ENCODE measurements around the gene KCTD17. TPM values are rescaled to one million over a fixed set of nuclear protein-coding genes. Genes with fewer than 3 reads are reported as not detected.

The KCTD17 gene
- total RNA-seq, 2 experiments from 2014 or later, result 32.2 to 40.3 TPM

DNA sequence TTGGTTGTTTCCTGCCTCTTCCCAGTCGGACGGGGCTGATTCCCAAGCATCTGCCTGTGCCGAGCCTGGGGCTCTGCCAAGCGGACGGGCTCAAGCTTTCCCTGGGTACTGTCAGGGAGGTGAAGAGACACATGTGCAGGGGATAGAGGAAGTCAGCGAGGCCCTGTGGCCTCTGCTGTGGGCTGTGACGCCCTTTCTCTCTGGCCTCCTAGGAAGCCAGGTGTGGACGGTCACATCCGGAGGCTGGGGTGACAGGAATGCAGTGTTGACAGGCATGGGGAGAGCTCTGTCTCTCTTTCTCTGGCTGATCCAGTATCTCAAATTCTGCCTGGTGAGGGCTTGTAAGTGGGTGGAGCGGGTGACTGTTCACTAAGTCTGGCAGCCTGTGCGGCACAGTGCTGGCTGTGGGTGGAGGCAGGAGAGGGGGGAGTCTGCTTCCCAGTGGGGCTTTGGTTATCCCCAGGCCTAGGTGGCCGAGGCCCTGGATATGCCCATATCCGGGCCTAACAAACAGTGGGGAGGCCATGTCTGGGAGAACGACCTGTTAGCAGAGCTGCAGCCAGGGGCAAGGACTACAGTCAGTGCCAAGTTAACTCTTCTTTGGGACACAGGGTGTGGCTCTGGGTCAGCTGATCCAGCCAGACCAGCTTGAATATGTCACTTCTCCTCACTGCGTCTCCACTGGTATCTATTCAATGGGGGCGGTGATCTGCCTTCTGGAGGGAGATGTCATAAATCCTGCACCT, 1.9 kb downstream of the KCTD17 start:
- ChIA-PET POLR2A (no interaction called here), CTCF (no interaction called here)

DNA sequence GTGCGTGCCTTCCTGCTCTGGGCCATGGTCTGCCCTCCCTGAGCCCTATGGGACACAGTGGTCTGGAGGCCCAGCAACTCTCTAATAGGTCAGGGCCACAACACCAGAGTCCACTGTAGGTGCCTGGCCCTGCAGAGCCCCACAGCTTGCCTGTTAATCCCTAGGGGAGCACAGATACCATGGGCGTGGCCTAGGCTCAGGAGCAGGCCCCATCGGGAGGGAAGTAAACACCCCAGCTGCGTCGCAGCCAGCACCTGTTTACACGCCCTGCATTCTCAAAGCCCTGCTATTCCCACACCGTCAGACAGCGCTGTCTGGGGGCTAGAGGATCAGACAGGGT, 2.5 kb downstream of the KCTD17 start:
- CTCF ChIA-PET, result no interaction called here
- POLR2A ChIA-PET, result no interaction called here

DNA sequence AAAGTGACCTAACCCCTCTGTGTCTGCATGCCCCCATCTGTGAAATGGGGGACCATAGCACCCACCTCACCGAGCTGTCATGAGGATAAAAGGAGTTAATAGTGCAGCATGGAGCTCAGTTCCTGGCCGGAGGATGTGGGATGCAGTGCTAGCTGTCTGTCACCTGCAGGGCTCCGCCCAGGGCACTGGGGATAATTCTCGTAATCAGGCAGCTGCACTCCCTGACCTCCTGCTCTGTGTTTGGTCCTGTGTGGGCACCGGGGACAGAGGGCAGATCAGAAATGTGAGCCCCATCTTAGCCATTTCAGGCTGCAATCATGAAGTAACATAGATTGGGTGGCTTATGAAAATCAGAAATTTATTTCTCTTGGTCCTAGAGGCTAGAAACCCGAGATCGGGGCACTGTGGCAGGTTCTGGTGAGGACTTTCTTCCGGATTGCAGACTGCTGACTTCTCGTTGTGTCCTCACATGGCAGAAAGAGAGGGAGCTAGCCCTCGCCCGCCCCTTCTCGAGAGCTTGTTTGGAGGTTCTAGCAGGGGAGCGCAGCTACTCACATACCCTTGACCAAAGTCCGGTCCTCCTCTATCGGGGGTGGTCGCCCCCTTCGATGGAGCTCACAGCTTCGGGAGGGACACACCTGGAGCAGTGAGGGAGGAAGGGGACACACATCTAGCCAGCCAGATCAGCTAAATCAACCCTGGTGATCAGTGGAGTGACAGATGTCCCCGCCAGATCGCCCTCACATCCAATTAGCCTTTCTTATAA, 3.2 kb downstream of the KCTD17 start:
- POLR2A ChIA-PET, result no interaction called here

DNA sequence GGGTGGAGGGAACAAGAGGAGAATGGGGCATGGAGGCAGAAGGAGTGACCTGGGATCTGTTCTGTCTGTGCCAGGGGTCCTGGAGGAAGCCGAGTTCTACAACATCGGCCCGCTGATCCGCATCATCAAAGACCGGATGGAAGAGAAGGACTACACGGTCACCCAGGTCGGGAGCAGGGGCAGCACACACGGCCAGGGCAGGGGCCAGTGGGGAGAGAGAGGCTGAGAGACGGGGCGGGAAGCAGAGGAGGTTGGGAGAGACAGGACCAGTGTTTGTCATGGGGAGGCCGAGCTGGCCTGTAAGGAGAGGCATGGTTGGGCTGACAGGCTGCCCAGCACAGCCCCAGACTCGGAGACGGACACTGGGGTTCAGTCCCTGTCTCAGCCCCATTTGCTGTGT, 4.7 kb downstream of the KCTD17 start:
- ChIA-PET POLR2A (no interaction called here), CTCF (interaction anchor here (1.7 kb wide), 1 partner anchor 143 kb away, joined by 6 read pairs; no protein-coding TSS in a partner anchor)

More for the DNA sequence above, 3.2 kb downstream of the KCTD17 start:
- CTCF ChIA-PET, result interaction anchor here (0.6 to 1.7 kb wide), 3 partner anchors 10 to 168 kb away, joined by 3 to 6 read pairs (median 5); no protein-coding TSS in a partner anchor

DNA sequence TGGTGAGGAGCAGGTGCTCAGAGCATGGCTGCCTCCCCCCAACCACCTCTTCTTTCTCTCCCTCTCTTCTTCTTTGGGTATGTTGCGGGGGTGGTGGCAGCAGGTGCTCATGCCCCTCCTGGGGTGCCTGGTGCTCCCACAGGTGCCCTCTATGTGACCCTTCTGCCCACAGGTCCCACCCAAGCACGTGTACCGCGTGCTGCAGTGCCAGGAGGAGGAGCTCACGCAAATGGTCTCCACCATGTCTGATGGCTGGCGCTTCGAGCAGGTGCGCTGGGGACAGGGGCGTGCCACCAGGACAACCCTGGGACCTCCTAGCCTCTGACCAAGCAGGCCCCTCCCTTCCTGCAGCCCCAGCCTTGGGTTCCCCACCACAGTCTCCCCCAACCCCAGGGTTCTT, 5.7 kb downstream of the KCTD17 start:
- POLR2A ChIA-PET, result no interaction called here
- CTCF ChIA-PET, result no interaction called here

DNA sequence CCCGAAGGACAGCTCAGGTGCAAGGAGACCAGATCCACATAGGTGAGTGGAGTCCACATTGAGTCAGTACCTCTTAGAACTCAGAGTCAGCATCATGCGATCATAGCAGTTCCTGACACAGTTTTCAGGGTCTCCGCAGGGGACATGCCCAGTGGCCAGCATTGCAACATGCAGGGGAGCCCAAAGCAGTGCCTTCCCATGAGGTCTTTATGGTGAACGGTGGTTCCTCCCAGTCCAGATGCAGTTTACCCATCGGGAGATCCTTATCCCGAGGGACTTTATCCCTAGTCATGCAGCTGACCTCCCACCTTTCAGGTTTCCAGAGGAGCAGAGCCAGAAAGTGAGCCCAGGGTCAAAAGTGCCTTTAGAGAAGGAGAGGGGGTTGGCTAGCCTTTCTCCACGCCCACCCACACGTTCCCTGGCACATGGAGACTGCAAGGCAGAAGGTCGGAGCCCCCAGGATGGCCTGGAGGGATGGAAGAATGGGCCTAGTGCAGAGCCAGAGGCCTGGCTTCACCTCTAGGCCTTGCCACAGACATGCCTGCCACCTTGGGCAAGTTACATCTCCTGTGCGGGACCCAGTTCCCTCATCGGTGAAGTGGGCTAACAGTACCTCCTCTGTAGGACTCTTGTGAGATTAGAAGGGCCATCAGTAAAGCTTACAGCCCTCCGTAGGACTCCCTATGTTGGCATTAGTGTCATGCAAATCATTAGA, 6.4 kb downstream of the KCTD17 start:
- ChIA-PET POLR2A (no interaction called here), CTCF (no interaction called here)

DNA sequence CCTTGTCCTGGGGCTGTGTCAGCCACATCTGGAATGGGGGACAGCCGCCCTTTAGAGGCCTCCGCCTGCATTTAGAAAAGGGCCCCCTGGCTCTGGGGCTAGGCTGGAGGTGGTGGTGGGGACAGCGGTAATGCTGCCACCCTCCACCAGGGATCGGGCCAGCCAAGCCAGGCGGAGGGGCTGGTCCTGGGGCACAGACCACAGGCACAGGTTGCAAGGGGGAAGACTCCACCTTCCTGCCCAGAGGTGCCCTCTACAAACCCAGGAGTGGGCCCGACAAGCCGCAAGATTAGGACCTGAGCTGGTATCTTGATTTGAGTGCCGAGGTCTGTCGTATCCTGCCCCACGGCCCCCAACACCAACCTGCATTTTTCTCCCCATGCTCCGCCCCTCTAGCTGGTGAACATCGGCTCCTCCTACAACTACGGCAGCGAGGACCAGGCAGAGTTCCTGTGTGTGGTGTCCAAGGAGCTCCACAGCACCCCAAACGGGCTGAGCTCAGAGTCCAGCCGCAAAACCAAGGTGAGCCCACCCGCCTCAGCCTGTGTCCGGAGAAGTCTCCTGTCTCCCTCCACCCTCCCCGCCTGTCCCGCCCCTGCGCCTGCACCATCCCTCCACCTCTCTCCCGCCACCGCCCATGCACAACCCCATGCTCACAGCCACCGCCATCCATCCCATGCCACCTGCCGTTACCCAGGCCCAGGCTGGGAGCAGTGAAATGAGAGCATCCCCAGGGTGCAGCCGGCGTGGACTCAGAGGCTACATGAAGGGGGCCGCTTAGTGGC, 7.6 kb downstream of the KCTD17 start:
- POLR2A ChIA-PET, result no interaction called here
- CTCF ChIA-PET, result no interaction called here

DNA sequence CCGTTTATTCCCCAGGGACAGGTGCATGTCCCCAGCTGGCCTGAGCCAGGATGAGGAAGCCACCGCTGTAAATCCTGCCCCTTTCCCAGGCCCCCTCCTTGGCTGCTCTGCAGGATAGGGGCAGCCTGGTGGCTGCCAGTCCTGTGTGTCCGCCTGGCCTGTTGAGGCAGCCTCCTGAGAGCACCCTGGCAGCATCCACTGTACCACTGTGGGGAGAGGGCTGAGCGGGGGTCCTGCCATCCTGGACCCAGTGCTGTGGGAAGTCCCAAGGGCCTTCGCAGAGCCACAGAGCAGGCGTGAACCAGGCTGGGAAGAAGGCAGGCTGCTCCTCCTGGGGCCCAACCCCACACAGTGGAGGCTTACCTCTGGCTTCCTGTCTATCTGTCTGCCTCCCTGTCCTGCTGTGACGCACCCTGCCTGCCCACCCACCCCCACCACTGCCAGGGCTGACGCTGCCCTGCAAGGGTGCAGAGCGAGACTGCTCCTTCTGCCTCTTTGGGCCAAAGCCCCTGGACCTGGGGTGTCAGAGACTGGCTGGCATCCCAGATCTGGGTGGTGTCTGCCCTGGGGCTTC, 8.4 kb downstream of the KCTD17 start:
- CTCF ChIA-PET, result interaction anchor here (0.8 to 1.9 kb wide), 3 partner anchors 8 to 104 kb away, joined by 3 to 10 read pairs (median 4); partner anchors contain the start of gene KCTD17
- POLR2A ChIA-PET, result interaction anchor here (1.2 kb wide), 1 partner anchor 139 kb away, joined by 3 read pairs; no protein-coding TSS in a partner anchor

DNA sequence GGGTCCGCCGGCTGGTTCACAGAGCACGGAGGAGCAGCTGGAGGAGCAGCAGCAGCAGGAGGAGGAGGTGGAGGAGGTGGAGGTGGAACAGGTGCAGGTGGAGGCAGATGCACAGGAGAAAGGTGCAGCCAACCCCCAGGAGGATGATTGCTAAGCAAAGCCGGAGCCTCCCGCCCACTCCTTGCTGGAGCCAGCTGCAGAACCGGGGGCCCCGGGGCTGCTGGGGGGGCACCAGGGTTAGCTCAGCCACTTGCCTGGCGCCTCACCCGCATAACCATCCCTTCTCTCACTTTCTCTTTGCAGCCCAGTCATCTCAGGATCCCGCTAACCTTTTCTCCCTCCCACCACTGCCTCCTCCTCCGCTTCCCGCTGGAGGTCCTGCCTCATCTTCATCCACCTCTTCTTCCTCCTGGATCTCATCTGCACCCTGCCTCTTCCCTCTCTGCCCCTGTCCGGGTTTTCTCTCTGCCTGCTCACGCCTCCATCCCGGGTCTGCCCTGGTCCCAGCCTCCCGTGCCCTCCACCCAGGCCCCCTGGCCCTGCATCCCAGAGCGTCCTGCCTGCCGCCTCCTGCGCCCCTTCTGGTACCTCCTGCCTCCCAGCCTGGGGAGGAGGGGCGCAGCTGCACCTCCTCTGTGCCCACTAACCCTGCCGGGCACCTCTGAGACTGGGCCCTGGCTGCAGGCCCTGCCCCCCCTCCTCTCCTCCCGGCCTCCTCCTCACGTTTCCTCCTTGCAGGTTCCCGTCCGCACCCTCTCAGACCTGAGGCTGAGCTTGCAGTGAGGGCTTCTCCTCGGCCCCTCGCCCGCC, 9.5 kb downstream of the KCTD17 start:
- POLR2A ChIA-PET, result interaction anchor here (0.5 to 1.2 kb wide), 4 partner anchors 18 to 138 kb away, joined by 3 to 4 read pairs (median 3); no protein-coding TSS in a partner anchor
- CTCF ChIA-PET, result interaction anchor here (0.8 to 1.9 kb wide), 6 partner anchors 10 to 139 kb away, joined by 3 to 10 read pairs (median 4); partner anchors contain the start of gene KCTD17

DNA sequence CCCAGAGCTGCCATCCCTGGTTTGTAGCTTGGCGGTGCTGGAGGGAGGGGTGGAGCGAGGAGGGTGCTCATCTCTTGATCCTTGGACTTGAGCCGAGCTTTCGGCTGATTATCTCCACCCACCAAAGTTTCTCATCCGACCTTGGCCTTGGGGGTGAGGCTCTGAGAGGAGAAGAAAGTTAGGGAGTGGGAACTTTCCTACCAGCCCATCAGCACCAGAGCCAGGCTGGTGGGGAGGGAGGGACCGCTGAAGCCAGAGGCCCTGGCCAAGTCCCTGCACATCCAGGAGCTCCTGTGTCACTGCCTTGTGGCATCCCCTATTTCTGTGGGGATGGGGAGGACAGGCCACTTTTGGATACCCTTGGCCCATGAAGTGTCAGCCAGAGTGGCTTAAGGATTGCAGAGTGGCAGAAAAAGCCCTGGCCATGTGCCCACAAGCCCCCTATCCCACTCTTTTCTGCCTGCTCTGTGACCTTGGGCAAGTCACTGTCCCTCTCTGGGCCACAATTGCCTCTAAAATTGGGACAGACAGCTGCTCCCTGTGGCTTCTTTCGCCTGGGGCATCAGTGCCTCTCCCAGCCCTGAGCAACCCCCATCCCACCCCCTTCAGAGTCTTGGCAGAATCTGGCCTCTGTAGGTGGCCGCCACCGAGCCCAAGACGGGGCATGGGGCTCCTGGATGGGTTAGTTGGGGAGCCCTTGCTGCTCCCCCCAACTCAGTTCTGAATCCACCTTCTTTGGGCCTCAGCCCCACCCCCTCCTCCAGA, 10.3 kb downstream of the KCTD17 start:
- ChIA-PET POLR2A (interaction anchor here (0.5 to 0.8 kb wide), 2 partner anchors 16 to 64 kb away, joined by 3 read pairs; no protein-coding TSS in a partner anchor), CTCF (interaction anchor here (1.2 to 1.9 kb wide), 4 partner anchors 10 to 138 kb away, joined by 3 to 10 read pairs (median 5); partner anchors contain the start of gene KCTD17)

DNA sequence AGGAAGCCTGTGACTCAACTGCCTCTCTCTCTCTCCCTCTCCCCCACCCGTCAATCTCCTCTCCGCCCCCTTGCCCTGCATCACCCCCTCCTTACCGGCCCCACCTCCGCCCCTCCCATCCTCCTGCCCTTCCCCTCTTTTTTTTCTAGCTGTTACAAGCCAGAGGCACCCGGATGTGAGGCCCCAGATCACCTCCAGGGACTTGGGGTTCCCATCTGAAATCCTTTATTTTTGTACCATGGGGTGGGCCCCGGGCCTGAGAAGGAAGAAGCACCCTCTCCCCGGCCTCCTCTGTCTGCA, 10.8 kb downstream of the KCTD17 start:
- ChIA-PET POLR2A (interaction anchor here (0.6 to 0.8 kb wide), 2 partner anchors 16 to 26 kb away, joined by 3 to 5 read pairs; no protein-coding TSS in a partner anchor), CTCF (interaction anchor here (1.9 kb wide), 1 partner anchor 14 kb away, joined by 7 read pairs; no protein-coding TSS in a partner anchor)

DNA sequence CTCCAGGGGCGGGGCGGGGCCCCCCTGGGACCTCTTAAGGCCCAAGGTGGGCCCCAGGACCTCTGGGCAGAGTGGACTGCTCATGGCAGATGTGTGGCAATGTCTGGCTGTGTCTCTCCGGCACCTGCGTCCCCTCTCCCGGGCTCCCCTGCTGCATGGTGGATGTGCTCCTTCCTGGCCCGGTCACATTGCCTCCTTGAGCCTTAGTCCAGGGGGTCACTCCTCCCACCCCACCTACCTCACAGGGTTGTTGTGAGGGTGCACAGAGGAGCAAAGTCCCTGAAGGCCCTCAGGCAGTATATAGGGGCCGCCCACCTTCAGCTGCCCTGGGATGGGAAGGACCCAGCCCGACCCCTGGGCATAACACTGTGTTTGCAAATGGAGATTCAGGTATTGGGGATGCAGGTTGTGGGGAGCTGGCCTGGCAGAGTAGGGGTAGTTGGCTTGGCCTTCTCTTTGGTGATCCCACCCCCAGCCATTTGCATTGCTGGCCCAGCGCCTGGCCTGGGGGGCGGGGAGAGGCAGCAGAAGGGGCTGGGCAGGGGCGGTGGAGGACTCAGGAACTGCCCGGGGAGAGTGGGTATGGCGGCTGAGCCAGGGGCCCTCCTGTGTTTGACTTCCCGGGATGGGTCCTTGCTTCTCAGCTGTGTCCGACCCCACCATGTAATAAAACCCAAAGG, 11.3 kb downstream of the KCTD17 start:
- ChIA-PET POLR2A (interaction anchor here (0.6 kb wide), 1 partner anchor 25 kb away, joined by 5 read pairs; no protein-coding TSS in a partner anchor), CTCF (interaction anchor here (1.9 kb wide), 1 partner anchor 13 kb away, joined by 7 read pairs; no protein-coding TSS in a partner anchor)

DNA sequence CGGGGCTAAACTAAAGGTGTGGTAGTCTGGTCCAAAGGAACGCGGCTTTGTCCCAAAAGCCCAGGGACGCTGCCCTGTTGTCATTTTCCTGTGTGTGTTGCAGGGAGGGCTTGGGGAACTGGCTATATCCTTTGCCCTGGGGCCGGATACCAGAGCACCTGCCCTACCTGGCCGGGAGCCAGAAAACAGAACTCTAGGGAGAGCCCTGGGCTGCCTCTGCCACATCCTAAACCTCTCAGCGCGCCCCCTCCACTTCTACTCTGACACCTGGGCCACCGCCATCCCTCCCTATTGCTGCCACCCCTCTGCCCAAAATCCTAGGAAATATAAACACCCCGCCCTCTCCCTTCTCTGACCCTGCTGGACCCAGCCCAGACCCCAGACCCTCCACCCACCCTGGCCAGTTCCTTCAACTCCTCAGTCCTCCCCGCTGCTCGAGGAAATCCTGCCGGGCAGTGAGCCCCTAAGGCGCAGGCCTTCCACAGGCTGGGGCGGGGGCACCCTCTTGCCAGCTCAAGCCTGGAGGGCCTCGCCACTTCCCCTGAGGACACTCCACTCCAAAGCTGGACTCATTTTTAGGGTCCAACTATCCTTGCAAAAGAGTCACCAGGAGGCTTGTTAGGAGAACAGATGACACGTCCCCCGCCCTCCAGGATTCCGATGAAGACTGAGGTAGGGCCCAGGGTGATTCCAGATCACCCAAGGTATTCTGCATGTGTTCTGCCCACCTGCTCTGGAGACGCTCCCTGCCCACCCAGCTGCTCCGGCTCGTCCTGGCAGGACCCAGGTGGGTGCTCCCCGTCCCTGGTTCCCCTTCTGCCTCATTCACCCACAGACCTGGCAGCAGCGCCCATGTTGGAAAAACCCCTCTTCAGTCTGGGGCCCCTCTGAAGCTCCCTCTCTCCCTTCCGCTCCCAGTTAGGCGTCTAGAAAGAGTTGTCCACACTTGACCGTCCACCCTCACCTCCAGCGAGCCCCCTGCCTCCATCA, 12.2 kb downstream of the KCTD17 start:
- ChIA-PET POLR2A (no interaction called here), CTCF (interaction anchor here (1.6 to 3.3 kb wide), 2 partner anchors 13 to 136 kb away, joined by 3 to 9 read pairs; no protein-coding TSS in a partner anchor)

DNA sequence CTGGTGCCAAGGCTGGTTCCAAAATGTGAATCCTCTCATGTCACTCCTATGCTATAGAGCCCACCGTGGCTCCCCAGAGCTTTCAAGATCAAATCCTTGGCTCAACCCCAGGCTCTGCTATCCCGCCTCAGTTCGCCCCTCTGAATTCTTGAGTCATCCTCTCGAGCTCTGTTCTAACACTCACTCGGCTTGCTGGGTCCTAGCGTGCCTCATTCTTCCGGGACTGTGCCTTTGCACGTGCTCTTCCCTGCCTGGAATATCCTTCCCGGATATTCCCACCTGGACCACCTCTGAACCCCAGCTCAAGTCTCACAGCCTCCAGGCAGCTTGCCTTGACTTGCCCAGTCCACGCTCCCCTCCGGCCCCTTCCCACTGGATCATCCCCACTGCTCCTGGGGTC, 13.0 kb downstream of the KCTD17 start:
- POLR2A ChIA-PET, result no interaction called here
- CTCF ChIA-PET, result interaction anchor here (1.6 to 3.3 kb wide), 2 partner anchors 12 to 135 kb away, joined by 3 to 9 read pairs; no protein-coding TSS in a partner anchor

DNA sequence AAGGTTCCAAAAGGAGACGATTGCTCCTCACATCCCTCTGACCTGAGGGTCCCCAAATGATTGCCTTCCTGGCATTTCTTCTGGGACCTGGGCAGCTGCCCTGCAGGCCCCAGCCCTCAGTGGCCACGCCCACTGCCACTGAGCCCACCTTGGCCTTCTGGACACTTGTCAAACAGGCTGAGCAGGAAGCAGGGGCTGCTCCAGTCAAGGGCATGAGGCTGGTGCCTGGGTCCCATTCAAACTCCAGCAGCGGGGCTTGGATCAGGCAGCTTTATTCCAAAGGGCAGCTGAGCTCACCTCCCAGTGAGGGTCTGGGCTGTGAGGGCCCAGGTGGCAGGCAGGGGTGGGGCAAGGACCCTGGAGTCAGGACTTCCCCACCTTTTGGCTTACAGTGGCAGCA, 13.6 kb downstream of the KCTD17 start:
- CTCF ChIA-PET, result interaction anchor here (1.6 to 3.3 kb wide), 2 partner anchors 11 to 135 kb away, joined by 3 to 9 read pairs; no protein-coding TSS in a partner anchor
- POLR2A ChIA-PET, result interaction anchor here (1.0 kb wide), 1 partner anchor 63 kb away, joined by 3 read pairs; no protein-coding TSS in a partner anchor
